Putamen (tissue), 1 donor: Measurements from ENCODE around the gene STMN3.
"Not testable (repeated sequence)": the region's sequence is repeated elsewhere in the genome, so short reads cannot be mapped to it uniquely, and the experiment has no call there.

Experiments used
- DNase-seq: peaks from one replicate; pipeline ENCODE4 v3.0.0-alpha.2; 2016; ENCODE audit warnings: low spot score

Gene STMN3

GRCh38 chr20:63678667-63679465, 25.6 kb upstream of the STMN3 start:
- no peak for DNase-seq

DNA sequence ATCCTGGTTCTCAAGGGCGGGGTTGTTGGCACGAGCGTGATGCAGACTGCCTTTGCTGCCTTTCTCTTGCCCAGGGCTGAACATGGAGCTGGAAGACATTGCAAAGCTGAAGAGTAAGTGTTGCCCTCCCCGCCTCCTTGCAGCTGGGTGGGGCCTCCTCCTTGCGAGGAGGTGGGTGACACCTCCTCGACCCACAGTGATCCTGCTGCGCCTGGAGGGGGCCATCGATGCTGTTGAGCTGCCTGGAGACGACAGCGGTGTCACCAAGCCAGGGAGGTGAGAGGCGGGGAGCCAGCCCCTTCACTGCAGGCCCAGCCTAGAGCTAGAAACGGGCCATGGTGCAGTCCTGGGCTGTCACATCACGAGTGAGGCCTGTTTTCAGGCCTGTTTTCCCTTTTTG, 24.8 kb upstream of the STMN3 start:
- no peak for DNase-seq

GRCh38 chr20:63675681-63676368, 22.6 kb upstream of the STMN3 start:
- no peak for DNase-seq

DNA sequence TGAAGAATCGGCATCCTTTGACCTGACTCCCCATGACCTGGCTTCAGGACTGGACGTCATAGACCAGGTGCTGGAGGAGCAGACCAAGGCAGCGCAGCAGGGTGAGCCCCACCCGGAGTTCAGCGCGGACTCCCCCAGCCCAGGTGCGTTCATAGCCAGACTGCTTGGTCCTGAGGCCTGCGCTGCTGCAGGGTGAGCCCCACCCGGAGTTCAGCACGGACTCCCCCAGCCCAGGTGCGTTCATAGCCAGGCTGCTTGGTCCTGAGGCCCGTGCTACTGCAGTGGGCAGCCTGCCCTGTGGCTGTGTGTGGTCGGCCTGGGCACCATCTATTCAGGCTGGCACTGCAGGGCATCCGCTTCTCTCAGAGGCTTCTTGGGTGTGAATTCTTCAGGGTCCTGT, 20.7 kb upstream of the STMN3 start:
- no peak for DNase-seq

DNA sequence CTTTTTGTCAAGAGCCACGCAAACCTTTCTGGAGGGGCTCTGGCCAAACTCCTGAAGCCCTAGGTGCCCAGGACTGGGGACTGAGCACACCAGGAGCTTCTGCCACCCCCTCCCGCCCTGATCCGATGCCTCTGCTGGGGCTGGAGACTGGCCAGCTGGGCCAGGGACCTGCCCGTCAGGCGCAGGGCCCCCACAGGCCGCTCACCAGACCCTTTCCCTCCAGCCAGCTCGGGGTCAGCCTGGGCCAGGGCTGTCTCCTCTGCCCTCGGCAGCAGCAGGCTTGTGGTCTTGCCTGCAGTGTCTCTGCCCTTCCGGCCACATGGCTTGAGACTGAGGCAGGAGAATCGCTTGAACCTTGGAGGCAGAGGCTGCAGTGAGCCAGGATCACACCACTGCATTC, 19.4 kb upstream of the STMN3 start:
- no peak for DNase-seq

DNA sequence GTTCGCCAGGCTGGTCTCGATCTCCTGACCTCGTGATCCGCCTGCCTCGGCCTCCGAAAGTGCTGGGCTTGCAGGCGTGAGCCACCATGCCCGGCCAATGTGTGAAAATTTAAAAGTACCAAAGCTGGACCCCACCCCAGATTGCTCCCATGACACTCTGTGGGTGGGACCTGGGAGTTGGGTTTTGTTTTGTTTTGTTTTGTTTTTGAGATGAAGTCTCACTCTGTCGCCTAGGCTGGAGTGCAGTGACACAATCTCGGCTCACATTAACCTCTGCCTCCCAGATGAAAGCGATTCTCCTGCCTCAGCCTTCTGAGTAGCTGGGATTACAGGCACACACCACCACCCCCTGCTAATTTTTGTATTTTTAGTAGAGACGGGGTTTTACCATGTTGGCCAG, 18.5 kb upstream of the STMN3 start:
- not testable (repeated sequence) for DNase-seq

DNA sequence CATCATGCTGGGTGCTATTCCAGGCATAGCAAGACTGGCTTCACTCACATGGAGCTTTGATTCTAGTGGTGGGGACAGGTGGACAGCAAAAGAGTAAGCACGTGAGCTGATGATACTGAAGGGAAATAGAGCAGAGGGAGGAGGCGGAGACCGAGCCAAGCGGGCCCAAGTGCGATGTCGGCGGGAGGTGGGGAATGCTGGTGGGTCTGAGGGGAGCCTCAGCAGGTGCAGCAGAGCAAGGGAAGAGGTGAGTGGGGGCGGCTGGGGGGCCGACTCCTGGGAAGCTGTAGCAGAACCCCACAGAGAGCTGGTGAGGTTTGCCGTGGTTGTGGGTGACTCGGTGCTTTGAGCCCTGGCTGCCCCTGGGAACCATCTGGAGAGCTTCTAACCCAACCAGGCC, 15.1 kb upstream of the STMN3 start:
- no peak for DNase-seq

DNA sequence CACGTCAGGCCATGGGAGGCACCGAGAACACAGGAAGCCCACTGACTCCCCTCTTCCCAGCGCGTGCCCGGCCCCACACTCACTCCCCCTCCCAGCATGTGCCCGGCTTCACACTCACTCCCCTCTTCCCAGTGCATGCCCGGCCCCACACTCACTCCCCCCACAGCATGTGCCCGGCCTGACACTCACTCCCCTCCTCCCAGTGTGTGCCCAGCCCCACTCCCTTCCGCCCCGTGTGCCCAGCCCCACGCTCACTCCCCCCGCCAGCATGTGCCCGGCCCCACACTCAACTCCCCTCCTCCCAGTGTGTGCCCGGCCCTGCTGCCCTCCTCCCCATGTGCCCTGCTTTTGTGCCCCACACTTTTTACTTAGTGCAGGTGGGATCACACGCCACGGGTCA, 14.6 kb upstream of the STMN3 start:
- DNase-seq: no peak

DNA sequence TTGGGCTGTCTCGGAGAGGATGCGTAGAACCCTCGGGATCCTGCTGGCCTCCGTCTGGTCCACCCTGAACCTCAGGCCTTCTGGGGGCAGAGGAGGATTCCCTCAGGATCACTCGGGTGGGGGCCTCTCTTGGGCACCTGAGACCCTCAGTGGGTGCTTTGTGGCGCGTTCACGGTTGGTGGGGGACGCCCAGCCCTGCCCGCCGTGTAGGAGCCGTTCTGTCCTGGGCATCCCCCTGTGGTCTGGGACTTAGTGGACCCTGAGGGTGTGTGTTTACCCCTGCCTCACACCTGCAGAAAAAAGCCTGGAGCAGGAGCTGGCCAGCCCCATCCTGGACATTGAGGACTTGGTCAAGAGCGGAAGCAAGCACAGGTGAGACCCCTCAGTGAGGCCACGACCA, 12.5 kb upstream of the STMN3 start:
- DNase-seq: no peak

GRCh38 chr20:63664861-63665594, 11.8 kb upstream of the STMN3 start:
- no peak for DNase-seq

DNA sequence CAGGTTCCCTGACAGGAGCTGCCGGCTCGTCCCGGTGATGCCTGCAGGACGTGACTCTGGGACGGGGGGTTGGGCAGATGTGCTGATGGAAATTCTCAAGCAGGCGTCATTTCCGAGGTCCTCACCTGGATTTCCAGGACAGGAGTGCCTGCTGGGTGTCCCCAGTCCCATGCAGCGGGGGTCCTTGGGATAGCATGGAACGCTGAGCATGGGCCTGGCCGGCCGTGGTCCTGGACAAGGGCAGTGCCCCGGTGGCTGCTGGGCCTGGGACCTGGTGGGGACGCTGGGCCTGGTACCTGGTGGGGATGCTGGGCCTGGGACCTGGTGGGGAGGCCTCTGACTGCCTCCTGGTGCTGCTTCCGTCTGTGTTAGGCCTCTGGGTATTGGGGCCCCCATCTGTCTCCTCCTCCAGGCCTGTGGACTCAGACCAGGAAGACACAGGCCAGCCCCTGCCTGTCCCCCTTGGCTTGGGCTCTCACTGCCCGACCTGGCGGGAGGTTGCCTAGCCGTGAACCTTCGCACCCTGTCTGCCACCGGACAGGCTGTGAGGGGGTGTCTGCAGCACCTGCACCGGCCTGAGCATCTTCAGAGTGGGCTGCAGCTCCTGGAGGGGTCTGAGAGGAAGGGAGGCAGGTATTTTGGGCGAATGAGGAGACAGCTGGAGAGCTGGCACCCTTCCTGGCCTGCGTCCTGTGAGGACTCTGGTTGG, 11.1 kb upstream of the STMN3 start:
- no peak for DNase-seq

- no peak for DNase-seq
These were observed 10.3 kb upstream of the STMN3 start for GRCh38 chr20:63663332-63664066.

DNA sequence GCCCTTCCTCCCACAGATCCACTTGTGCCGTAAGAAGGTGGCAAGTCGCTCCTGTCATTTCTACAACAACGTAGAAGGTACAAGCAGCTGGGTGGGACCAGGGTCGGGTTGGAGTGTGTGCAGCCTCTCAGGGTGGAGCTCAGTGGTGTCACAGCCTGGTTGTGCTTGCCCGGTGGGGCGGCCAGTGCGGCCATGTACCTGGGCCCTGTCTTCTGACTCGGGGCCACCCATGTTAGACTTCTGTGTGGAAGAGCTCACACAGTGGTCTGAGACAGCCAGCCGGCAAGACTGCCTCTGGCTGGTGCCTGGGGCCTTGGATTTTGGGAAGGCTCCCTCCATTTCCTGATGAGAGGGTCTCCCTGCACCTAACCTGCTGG, 9.6 kb upstream of the STMN3 start:
- no peak for DNase-seq

GRCh38 chr20:63661959-63662812, 9.0 kb upstream of the STMN3 start:
- DNase-seq: no peak

GRCh38 chr20:63661108-63661507, 7.9 kb upstream of the STMN3 start:
- DNase-seq: no peak

DNA sequence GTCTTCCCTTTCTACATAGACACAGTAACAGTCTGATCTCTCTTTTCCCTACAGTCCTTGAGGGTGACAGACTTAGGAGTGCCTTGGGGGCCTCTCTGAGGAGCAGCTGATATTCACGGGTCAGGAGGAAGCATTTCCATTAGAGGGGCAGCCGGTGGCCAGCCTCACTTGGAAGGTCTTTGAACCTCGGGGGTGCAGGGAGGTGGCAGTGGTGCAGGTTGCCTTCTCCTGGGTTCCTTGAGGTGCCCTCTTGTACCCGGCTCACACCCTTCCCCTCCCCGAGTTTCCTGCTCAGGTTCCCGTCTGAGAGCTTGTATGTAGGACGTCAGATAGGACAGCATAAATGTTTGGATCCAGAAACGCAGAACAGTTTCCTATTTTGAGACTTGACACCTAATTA, 7.4 kb upstream of the STMN3 start:
- DNase-seq: no peak

DNA sequence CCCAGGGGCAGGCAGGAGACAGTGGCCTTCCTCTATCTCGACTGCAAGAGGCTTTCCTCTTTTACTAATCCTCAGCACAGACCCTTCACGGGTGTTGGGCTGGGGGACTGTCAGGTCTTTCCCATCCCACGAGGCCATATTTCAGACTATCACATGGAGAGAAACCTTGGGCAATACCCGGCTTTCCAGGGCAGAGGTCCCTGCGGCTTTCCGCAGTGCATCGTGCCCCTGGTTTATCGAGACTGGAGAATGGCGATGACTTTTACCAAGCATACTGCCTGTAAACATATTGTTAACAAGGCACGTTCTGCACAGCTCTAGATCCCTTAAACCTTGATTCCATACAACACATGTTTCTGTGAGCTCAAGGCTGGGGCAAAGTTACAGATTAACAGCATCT, 7.0 kb upstream of the STMN3 start:
- DNase-seq: not testable (repeated sequence)

DNA sequence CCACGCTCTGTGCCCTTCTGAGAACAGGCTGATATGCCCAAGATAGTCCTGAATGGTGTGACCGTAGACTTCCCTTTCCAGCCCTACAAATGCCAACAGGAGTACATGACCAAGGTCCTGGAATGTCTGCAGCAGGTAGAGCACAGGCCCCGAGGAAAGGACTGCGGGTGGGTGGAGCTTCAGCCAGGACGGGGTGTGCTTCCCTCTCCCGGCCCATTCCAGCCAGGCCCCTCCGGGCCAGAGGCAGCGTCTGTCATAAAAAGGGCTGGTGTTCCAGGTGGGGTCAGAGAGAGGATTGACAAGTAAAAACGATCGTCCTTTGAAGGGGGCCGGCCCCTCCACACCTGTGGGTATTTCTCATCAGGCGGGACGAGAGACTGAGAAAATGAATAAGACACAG, 6.1 kb upstream of the STMN3 start:
- no peak for DNase-seq

DNA sequence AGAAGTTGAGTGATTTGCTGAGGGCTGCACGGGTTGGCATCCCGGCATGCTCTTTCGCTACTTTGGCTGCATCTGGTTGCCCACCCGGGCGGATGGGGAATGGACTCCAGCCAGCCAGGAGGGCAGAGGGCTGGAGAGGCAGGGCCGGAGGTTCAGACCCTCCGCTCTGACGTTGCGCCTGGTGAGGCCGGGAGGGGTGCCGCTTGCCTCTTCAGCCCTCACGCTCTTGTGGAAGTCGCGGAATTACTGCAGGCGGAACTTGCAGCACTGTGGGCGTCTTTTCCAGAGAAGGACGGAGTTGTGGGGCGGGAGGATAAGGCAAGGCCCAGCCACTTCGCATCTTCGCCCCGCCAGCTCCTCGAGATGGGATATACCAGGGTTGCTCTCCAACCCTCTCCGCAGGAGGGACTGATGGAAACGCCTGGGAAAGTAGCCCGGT, 5.5 kb upstream of the STMN3 start:
- no peak for DNase-seq

DNA sequence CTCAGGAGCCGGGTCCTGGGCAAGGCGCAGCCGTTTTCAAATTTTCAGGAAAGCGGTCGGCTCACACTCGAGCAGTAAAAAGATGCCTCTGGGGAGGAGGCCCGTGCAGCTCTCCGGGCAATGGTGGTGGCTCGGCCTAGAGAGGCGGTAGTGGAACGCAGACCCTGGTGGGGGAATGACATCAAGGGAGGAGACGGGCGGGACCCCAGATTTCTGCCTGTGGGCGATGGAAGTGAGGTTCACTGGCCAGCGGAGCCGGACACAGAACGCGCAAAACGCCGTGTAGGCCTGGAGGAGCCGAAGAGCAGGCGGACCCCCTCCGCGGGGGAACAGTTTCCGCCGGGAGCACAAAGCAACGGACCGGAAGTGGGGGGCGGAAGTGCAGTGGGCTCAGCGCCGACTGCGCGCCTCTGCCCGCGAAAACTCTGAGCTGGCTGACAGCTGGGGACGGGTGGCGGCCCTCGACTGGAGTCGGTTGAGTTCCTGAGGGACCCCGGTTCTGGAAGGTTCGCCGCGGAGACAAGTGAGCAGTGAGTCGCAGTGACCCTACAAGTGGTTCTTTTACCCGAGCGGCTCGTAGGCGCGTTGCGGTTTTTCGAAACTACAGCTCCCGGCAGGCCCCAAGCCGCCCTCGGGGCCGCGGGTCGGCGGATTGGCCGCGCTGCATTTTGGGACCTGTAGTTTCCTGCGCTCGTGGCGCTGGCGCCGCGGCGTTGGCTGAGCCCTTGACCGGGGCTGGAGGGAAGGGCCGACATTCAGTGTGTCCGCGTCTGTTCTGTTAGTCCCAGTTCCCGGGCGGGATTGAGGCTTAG, 4.9 kb upstream of the STMN3 start, which contains the start of gene RTEL1:
TSS of gene RTEL1 (plus strand) at position 376 of the 812 bp plus-strand sequence. CDS start 1,091 bp downstream, outside the sequence.
- DNase-seq: peak; percentile 91
